ENCODE measurements around the gene ANO4. TPM values are rescaled to one million over a fixed set of nuclear protein-coding genes. Genes with fewer than 3 reads are reported as not detected.

The ANO4 gene
- total RNA-seq, 4 donors from 2014 or later = 0.10 TPM; not detected in 3

DNA sequence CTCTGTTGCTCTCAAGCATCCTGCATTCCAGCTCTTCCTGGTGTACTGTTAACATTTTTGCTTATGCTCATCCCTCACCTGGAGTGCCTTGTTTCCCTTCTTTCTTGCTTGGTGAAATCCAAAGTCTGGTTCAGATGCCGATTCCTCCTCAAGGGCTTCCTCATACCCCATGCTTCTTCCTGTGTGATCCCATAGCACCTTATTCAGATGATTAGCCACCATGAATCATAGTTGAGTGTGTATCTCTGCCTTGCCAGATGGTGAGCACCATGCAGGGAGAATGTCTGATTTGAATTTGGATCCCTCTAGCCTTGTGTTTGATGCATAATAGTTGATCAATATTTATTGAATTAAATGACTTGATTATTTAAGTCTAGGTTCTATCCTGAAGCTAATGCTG, 39.4 kb upstream of the ANO4 start:
- H3K27me3 ChIP-seq = no peaks in the 10 kb centered on the region
- no peak for DNase-seq
- intact Hi-C loops (cut with DNase I; ENCODE audit: low total_unique reads) = no loop called here
- no peaks in the 10 kb centered on the region for H3K4me1 ChIP-seq
- ATAC-seq = no peak
- no peak overlapping the region for H3K27ac ChIP-seq
- in situ Hi-C loops (cut with MboI; ENCODE audit: low sequenced_read_pairs in 4 of 4) = no loop called here
- no peak overlapping the region for H3K4me3 ChIP-seq
- H3K36me3 ChIP-seq = no peaks in the 10 kb centered on the region
- no peaks in the 10 kb centered on the region for H3K9me3 ChIP-seq
- TF ChIP-seq POLR2A (IDR thresholded peaks at IDR 0.05) = no peak
- TF ChIP-seq, protein P1, sequence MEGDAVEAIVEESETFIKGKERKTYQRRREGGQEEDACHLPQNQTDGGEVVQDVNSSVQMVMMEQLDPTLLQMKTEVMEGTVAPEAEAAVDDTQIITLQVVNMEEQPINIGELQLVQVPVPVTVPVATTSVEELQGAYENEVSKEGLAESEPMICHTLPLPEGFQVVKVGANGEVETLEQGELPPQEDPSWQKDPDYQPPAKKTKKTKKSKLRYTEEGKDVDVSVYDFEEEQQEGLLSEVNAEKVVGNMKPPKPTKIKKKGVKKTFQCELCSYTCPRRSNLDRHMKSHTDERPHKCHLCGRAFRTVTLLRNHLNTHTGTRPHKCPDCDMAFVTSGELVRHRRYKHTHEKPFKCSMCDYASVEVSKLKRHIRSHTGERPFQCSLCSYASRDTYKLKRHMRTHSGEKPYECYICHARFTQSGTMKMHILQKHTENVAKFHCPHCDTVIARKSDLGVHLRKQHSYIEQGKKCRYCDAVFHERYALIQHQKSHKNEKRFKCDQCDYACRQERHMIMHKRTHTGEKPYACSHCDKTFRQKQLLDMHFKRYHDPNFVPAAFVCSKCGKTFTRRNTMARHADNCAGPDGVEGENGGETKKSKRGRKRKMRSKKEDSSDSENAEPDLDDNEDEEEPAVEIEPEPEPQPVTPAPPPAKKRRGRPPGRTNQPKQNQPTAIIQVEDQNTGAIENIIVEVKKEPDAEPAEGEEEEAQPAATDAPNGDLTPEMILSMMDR (IDR thresholded peaks at IDR 0.05 in 4 of 5, conservative IDR thresholded peaks at IDR 0.05 in 1 of 5) = no peak

DNA sequence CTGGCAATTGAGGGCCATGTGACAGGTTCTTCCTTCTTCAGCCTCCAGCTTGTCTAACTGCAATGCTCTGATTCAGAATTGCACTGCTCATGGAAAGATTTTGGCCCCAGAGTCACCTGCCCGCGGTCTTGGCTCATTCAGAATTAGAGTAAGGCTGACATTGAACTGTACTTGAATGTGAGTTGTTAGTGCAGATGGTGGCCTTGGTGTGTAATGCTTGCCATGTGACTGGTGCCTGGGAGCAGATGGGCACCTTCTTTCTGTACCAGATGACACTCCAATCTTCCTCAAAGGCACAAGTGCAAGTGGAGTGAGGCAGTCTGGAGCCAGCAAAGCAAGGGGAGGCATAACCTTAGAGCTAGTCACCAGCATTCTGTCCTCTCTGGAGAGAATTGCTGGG, 36.5 kb upstream of the ANO4 start:
- Histone ChIP-seq H3K9me3 (no peaks in the 10 kb centered on the region), H3K4me1 (no peaks in the 10 kb centered on the region), H3K4me3 (no peak overlapping the region), H3K27me3 (no peaks in the 10 kb centered on the region), H3K27ac (no peak overlapping the region), H3K36me3 (no peaks in the 10 kb centered on the region)
- intact Hi-C loops (cut with DNase I; ENCODE audit: low total_unique reads) (no loop called here), in situ Hi-C loops (cut with MboI; ENCODE audit: low sequenced_read_pairs in 4 of 4) (no loop called here)
- DNase-seq (no peak), ATAC-seq (no peak)
- TF ChIP-seq, protein P1 (IDR thresholded peaks at IDR 0.05 in 4 of 5, conservative IDR thresholded peaks at IDR 0.05 in 1 of 5) = no peak
- no peak for TF ChIP-seq POLR2A (IDR thresholded peaks at IDR 0.05)

DNA sequence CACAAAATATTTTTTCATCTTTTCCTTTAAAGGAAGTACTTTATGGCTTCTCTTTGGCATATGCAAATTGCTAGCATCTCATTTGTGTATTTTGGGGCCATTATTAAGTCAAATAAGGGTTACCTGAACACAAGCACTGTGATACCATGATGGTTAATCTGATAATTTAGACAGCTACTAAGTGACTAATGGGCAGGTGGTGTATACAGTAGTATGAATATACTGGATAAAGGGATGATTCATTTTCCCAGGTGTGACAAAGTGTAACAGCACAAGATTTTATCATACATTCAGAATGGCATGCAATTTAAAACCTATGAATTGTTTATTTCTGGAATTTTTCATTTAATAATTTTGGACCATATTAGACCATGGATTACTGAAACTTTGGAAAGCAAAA, 27.2 kb upstream of the ANO4 start:
- ATAC-seq (no peak), DNase-seq (no peak)
- in situ Hi-C loops (cut with MboI; ENCODE audit: low sequenced_read_pairs in 4 of 4) = no loop called here
- Histone ChIP-seq H3K27me3 (no peaks in the 10 kb centered on the region), H3K4me3 (no peak overlapping the region), H3K36me3 (no peaks in the 10 kb centered on the region), H3K4me1 (no peaks in the 10 kb centered on the region), H3K9me3 (no peaks in the 10 kb centered on the region), H3K27ac (no peak overlapping the region)
- intact Hi-C loops (cut with DNase I; ENCODE audit: low total_unique reads) = no loop called here
- no peak for TF ChIP-seq POLR2A (IDR thresholded peaks at IDR 0.05)
- TF ChIP-seq, protein P1 (IDR thresholded peaks at IDR 0.05 in 4 of 5, conservative IDR thresholded peaks at IDR 0.05 in 1 of 5) = no peak

DNA sequence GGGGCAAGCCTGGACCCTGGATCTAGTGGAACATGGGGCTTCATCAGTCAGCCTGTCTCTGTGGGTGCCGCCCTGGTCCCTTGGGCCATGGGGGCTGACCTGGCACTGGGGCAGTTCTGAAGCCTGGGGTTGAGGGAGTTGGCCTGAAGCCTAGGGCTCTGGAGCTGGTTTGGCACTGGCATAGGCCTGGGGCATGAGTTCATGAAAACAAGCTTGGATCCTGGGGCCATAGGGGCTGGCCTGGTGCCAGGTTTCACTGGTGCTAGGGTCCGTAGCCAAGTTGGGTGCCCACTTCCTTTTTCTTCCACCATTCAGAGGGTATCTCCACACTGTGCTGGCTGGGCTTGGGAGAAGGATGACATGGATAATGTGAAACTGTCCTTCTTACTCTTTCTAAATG, 26.6 kb upstream of the ANO4 start:
- DNase-seq = no peak
- ATAC-seq = no peak
- TF ChIP-seq, protein P1 (IDR thresholded peaks at IDR 0.05 in 4 of 5, conservative IDR thresholded peaks at IDR 0.05 in 1 of 5) = no peak
- TF ChIP-seq POLR2A (IDR thresholded peaks at IDR 0.05) = no peak
- in situ Hi-C loops (cut with MboI; ENCODE audit: low sequenced_read_pairs in 4 of 4) = no loop called here
- no peaks in the 10 kb centered on the region for H3K9me3 ChIP-seq
- no peak overlapping the region for H3K27ac ChIP-seq
- no peaks in the 10 kb centered on the region for H3K36me3 ChIP-seq
- intact Hi-C loops (cut with DNase I; ENCODE audit: low total_unique reads) = no loop called here
- H3K4me3 ChIP-seq = no peak overlapping the region
- H3K27me3 ChIP-seq = no peaks in the 10 kb centered on the region
- H3K4me1 ChIP-seq = no peaks in the 10 kb centered on the region

DNA sequence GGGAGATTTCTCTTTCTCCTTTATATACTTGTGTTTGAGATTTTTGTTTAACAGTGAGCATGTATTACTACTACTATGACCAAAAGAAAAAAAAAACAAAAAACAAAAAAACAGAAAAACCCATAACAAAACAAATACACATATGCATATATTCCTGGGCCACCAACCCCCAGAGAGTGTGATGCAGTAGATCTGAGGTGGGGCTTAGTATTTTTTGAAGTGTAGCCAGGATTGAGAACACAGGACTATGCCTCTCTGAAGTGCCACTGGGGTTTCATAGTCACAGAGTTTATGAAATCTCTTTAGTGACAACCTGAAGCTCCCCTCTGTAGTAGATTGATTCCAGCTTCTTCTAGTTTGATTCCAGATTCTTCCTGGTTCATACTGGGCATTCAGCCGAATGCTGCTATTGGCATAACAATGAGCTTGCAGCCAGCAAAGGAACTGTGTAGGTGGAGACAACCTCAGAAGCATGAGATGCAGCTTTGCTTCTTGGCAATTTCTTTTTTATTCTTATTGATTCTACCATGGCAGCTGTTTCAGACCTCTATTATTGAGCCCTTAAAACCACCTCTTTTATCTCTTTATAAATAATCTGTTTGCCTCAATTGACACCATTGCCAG, 15.5 kb upstream of the ANO4 start:
- TF ChIP-seq, protein P1 (IDR thresholded peaks at IDR 0.05 in 4 of 5, conservative IDR thresholded peaks at IDR 0.05 in 1 of 5) = no peak
- no peak for TF ChIP-seq POLR2A (IDR thresholded peaks at IDR 0.05)
- DNase-seq = no peak
- H3K4me1 ChIP-seq = no peaks in the 10 kb centered on the region
- in situ Hi-C loops (cut with MboI; ENCODE audit: low sequenced_read_pairs in 4 of 4) = no loop called here
- H3K27ac ChIP-seq = no peak overlapping the region
- H3K4me3 ChIP-seq = no peak overlapping the region
- no peaks in the 10 kb centered on the region for H3K9me3 ChIP-seq
- no peaks in the 10 kb centered on the region for H3K36me3 ChIP-seq
- no peaks in the 10 kb centered on the region for H3K27me3 ChIP-seq
- intact Hi-C loops (cut with DNase I; ENCODE audit: low total_unique reads) = no loop called here
- ATAC-seq = no peak

All from gastrocnemius medialis (tissue), 4 donors.